Karpas-422 (cell line): ENCODE results near the gene ZNF512B. TPM values are rescaled to one million over a fixed set of nuclear protein-coding genes. Genes with fewer than 3 reads are reported as not detected.

ENCODE experiments used
- DNase-seq: peaks from one replicate; pipeline ENCODE4 v3.0.0-alpha.2; 2015
- H2AFZ ChIP-seq: fragments of 200-600 bp; sonication (generic); 2 replicates; pipeline ENCODE4 v1.6.1; 2014; ENCODE audit warnings: antibody characterized with exemption, low read length, mixed read lengths
- H3K27ac ChIP-seq: fragments of 200-600 bp; sonication (generic); 2 replicates; pipeline ENCODE4 v1.5.1; 2014; ENCODE audit warnings: mild to moderate bottlenecking, low read length, moderate library complexity
- H3K27me3 ChIP-seq: fragments of 200-600 bp; sonication (generic); 2 replicates; pipeline ENCODE4 v1.6.1; 2014; ENCODE audit warnings: low read length, mixed read lengths
- H3K36me3 ChIP-seq: fragments of 200-600 bp; sonication (generic); 2 replicates; pipeline ENCODE4 v1.6.1; 2014; ENCODE audit warnings: low read length, mixed read lengths; ENCODE audit not compliant: insufficient read depth
- H3K4me1 ChIP-seq: fragments of 200-600 bp; sonication (generic); 2 replicates; pipeline ENCODE4 v1.6.1; 2014; ENCODE audit warnings: mild to moderate bottlenecking, low read length, mixed read lengths
- H3K4me2 ChIP-seq: fragments of 200-600 bp; sonication (generic); 2 replicates; pipeline ENCODE4 v1.6.1; 2014; ENCODE audit warnings: low read length, low read depth, mild to moderate bottlenecking; ENCODE audit not compliant: poor library complexity, severe bottlenecking
- H3K4me3 ChIP-seq: fragments of 200-600 bp; sonication (generic); 2 replicates; pipeline ENCODE4 v1.5.1; 2014; ENCODE audit warnings: mild to moderate bottlenecking, antibody characterized with exemption, low read length, mixed read lengths
- H3K79me2 ChIP-seq: fragments of 200-600 bp; sonication (generic); 2 replicates; pipeline ENCODE4 v1.6.1; 2014; ENCODE audit warnings: mild to moderate bottlenecking, low read length, mixed read lengths
- H3K9ac ChIP-seq: fragments of 200-600 bp; sonication (generic); 2 replicates; pipeline ENCODE4 v1.6.0; 2014; ENCODE audit warnings: low read length
- H3K9me2 ChIP-seq: fragments of 200-600 bp; sonication (generic), shearing (Covaris generic); replicated peaks from 2 replicates; pipeline ENCODE4 v1.6.0; 2014; ENCODE audit warnings: mild to moderate bottlenecking, low read length, moderate library complexity; ENCODE audit not compliant: insufficient read depth
- H3K9me3 ChIP-seq: fragments of 300-700, 200-600 bp; sonication (generic); 2 replicates; pipeline ENCODE4 v1.6.1; 2014; ENCODE audit warnings: low read length, mixed read lengths
- H4K20me1 ChIP-seq: fragments of 200-600 bp; sonication (generic); 2 replicates; pipeline ENCODE4 v1.6.1; 2014; ENCODE audit warnings: mild to moderate bottlenecking, antibody characterized with exemption, low read length, low read depth; ENCODE audit not compliant: insufficient read depth
- total RNA-seq: library from RNA; depleted of rRNA; stranded (reverse); fragments of >200 nt; shearing (Covaris generic); gene quantifications from 2 replicates; pipeline ENCODE4 v1.2.3, GENCODE V29; 2014; ENCODE audit warnings: low replicate concordance

The ZNF512B gene
- total RNA-seq, 1 experiment from 2014 or later, result 4.2 TPM

DNA sequence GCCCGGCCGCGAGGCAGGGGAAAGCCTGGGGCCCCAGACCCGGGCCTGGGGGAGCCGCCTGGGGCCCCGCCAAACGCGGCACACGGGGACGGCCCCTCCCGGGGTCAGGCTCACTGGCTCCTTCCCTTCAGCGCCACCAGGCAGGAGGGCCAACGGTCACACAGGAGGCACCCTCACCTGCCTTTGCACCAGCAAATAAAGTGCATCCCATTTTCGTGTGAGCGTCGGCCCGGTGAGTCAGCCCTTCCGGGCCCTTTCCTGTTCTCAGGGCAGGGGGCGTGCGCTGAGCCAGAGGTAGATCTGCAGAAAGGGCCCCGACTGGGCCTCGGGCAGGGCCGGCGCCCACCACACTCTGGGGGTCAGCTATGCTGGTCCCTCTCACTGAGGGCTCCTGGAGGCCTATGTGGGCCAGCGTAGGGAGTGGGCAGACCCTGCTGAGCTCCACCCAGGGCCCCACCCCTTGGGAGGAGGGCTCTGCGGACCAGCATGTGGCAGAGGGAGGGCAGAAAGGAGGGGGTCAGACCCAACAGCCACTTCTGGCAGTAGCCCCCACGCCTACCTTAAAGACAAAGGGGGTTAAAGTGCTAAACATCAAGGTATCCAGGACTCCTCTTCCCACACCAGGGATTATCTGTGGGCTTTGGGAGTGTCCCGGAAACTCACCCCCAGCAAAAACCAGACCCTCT is 12.6 kb downstream of the ZNF512B start:
- H3K27ac ChIP-seq, result peak overlapping the region; percentile 59
- no peaks in the 10 kb centered on the region for H3K9me3 ChIP-seq
- H3K27me3 ChIP-seq, result no peaks in the 10 kb centered on the region
- peaks cover 25% of the 10 kb centered on the region; the same call in 1 of the 2 replicates for H4K20me1 ChIP-seq
- peak; percentile 85 for DNase-seq
- peak overlapping the region; percentile 97 for H3K4me2 ChIP-seq
- peak overlapping the region; percentile 72 for H3K4me3 ChIP-seq
- H3K36me3 ChIP-seq, result no peaks in the 10 kb centered on the region
- peak overlapping the region; percentile 45; the same call in 1 of the 2 replicates for H2AFZ ChIP-seq
- peaks cover 36% of the 10 kb centered on the region for H3K79me2 ChIP-seq
- peaks cover 50% of the 10 kb centered on the region for H3K4me1 ChIP-seq
- peak overlapping the region; percentile 74 for H3K9ac ChIP-seq
- no peaks in the 10 kb centered on the region for H3K9me2 ChIP-seq

DNA sequence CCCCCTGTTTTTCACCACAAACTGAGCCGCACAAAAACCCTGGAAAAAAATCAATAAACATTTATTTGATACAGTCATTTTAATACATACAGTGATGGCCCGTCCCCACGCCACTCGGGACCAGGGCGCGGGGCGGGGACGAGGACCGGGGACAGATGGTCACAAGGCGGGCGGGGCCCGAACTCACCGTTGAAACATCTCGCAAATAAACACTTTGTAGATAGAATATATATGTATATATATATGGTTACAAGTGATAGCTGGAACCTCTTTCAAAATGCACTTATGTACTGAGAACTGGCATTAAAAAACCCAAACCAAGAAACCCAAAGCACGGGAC is 13.1 kb downstream of the ZNF512B start:
- Histone ChIP-seq H3K9me3 (no peaks in the 10 kb centered on the region), H3K4me1 (peaks cover 55% of the 10 kb centered on the region), H2AFZ (0 out of 2 replicates have a peak overlapping the region, but pooled peaks have one; percentile 63), H3K4me2 (peak overlapping the region; percentile 97), H3K79me2 (peaks cover 41% of the 10 kb centered on the region), H3K9me2 (no peaks in the 10 kb centered on the region), H3K36me3 (no peaks in the 10 kb centered on the region), H3K27me3 (no peaks in the 10 kb centered on the region), H3K27ac (peak overlapping the region; percentile 59), H3K4me3 (peak overlapping the region; percentile 72), H3K9ac (peak overlapping the region; percentile 74), H4K20me1 (peaks cover 31% of the 10 kb centered on the region; the same call in 1 of the 2 replicates)
- no peak for DNase-seq

DNA sequence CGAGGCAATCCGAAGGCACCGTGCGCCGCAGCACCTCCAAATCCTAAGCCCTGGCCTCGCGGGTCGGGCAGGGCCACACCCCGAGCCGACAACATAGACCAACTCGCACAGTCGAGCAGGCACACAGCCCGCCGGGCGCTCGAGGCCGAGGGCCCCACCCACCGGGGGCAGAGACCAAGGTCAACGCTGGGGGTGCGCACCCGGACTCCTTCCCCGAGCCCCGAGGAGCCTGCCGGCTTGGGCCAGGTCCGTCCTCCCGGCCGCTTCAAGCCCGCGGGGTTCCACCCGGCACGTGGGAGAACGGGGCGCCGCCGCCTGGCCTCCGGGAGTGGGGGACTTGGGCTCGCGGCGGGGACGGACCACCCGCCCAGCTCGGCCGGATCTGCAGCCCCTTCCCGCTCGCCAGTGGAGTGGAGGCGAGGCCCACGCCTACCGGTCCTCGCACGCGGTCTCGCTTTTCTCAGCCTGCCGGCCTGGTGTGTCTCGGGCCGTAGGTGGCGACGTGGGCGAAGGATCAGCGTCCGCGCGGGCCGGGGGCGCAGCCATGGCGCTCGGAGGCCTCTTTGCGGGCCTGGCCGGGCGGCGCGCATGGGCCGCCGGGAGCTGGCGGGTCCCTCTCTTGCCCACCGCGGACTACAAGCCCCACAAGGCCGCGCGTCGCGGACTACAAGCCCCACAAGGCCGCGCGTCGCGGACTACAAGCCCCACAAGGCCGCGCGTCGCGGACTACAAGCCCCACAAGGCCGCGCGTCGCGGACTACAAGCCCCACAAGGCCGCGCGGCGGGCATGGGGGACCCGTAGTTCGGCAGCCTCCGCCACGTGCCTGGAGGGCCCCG is 13.7 kb downstream of the ZNF512B start, which contains the start of gene UCKL1:
UCKL1 (minus strand) TSS at position 590 of the 837 bp plus-strand sequence; CDS start at position 546, 44 bp downstream.
- Histone ChIP-seq H3K4me2 (peak within 1 kb of the TSS; percentile 97), H3K9ac (peak within 1 kb of the TSS; percentile 99), H2AFZ (peak within 1 kb of the TSS; percentile 63; the same call in 1 of the 2 replicates), H3K27ac (peak within 1 kb of the TSS; percentile 81), H4K20me1 (peaks cover 36% of the 10 kb centered on the region; the same call in 1 of the 2 replicates), H3K4me3 (peak within 1 kb of the TSS; percentile 94), H3K27me3 (no peaks in the 10 kb centered on the region), H3K36me3 (no peaks in the 10 kb centered on the region), H3K9me2 (no peaks in the 10 kb centered on the region), H3K9me3 (no peaks in the 10 kb centered on the region), H3K4me1 (peaks cover 61% of the 10 kb centered on the region), H3K79me2 (peaks cover 47% of the 10 kb centered on the region)
- DNase-seq, result peak; percentile 94

GRCh38 chr20:63955281-63955826 is 14.4 kb downstream of the ZNF512B start:
- Histone ChIP-seq H3K27me3 (no peaks in the 10 kb centered on the region), H3K9ac (peak overlapping the region; percentile 99), H3K4me2 (peak overlapping the region; percentile 81), H3K9me3 (no peaks in the 10 kb centered on the region), H3K4me1 (peaks cover 68% of the 10 kb centered on the region), H3K36me3 (no peaks in the 10 kb centered on the region), H3K79me2 (peaks cover 54% of the 10 kb centered on the region), H2AFZ (no peak overlapping the region), H3K27ac (peak overlapping the region; percentile 81), H3K4me3 (peak overlapping the region; percentile 94), H4K20me1 (peaks cover 43% of the 10 kb centered on the region; the same call in 1 of the 2 replicates), H3K9me2 (no peaks in the 10 kb centered on the region)
- peak; percentile 84 for DNase-seq

GRCh38 chr20:63953764-63954429 is 15.8 kb downstream of the ZNF512B start:
- Histone ChIP-seq H3K9me2 (no peaks in the 10 kb centered on the region), H3K4me3 (peak overlapping the region; percentile 94; the same call in 1 of the 2 replicates), H3K27ac (no peak overlapping the region), H3K4me1 (peaks cover 82% of the 10 kb centered on the region), H3K79me2 (peaks cover 67% of the 10 kb centered on the region), H3K9ac (peak overlapping the region; percentile 99), H3K4me2 (peak overlapping the region; percentile 81), H3K27me3 (no peaks in the 10 kb centered on the region), H3K36me3 (no peaks in the 10 kb centered on the region), H3K9me3 (no peaks in the 10 kb centered on the region), H2AFZ (no peak overlapping the region), H4K20me1 (peaks cover 56% of the 10 kb centered on the region)
- DNase-seq, result no peak

DNA sequence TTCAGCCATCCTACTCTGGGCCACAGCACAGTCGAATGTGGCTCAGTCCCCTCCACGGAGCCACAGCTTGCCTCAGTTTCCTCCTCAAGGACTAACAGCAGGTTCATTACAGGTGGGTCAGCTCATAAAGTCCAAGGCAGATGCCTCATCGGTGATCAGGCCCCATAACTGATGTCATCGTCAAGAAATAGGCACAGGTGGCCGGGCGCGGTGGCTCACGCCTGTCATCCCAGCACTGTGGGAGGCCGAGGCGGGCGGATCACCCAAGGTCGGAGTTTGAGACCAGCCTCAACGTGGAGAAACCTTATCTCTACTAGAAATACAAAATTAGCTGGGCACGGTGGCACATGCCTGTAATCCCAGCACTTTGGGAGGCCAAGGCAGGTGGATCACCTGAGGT is 17.0 kb downstream of the ZNF512B start:
- DNase-seq, result no peak
- Histone ChIP-seq H3K4me2 (no peak overlapping the region), H4K20me1 (peaks cover 67% of the 10 kb centered on the region), H3K4me1 (peaks cover 75% of the 10 kb centered on the region), H3K79me2 (peaks cover 78% of the 10 kb centered on the region), H3K36me3 (peaks cover 5% of the 10 kb centered on the region; the same call in 1 of the 2 replicates), H3K27ac (no peak overlapping the region), H3K4me3 (no peak overlapping the region), H3K9ac (no peak overlapping the region), H2AFZ (no peak overlapping the region), H3K9me2 (no peaks in the 10 kb centered on the region), H3K9me3 (no peaks in the 10 kb centered on the region), H3K27me3 (no peaks in the 10 kb centered on the region)

GRCh38 chr20:63952210-63952535 is 17.6 kb downstream of the ZNF512B start:
- H3K27ac ChIP-seq, result peak overlapping the region; percentile 81
- peaks cover 73% of the 10 kb centered on the region for H4K20me1 ChIP-seq
- H3K9me2 ChIP-seq, result no peaks in the 10 kb centered on the region
- no peak overlapping the region for H2AFZ ChIP-seq
- peak overlapping the region; percentile 51 for H3K4me2 ChIP-seq
- no peak for DNase-seq
- peaks cover 84% of the 10 kb centered on the region for H3K79me2 ChIP-seq
- H3K4me1 ChIP-seq, result peaks cover 69% of the 10 kb centered on the region
- H3K27me3 ChIP-seq, result no peaks in the 10 kb centered on the region
- H3K36me3 ChIP-seq, result peaks cover 6% of the 10 kb centered on the region; the same call in 1 of the 2 replicates
- H3K9me3 ChIP-seq, result no peaks in the 10 kb centered on the region
- no peak overlapping the region for H3K4me3 ChIP-seq
- peak overlapping the region; percentile 43; the same call in 1 of the 2 replicates for H3K9ac ChIP-seq
